NCI-H1694 treated with DMSO at 0.1 percent for 48 hours (cell line): ENCODE data around the gene ZNF609.
"Not testable (repeated sequence)": the region's sequence is repeated elsewhere in the genome, so short reads cannot be mapped to it uniquely, and the experiment has no call there.

Experiments used
- DNase-seq: peaks from one replicate; lab custom pipeline; 2025; lab: John Stamatoyannopoulos, UW

Gene ZNF609

GRCh38 chr15:64455961-64456371, 4.4 kb upstream of the ZNF609 start:
- DNase-seq: no peak

- no peak for DNase-seq
Observed at GRCh38 chr15:64456634-64457108, 3.7 kb upstream of the ZNF609 start.

GRCh38 chr15:64459066-64459781, 1.2 kb upstream of the ZNF609 start:
- no peak for DNase-seq

- peak; percentile 49 for DNase-seq
Observed at GRCh38 chr15:64460724-64461720, 644 bp downstream of the ZNF609 start.

GRCh38 chr15:64461721-64462162, 1.4 kb downstream of the ZNF609 start:
- no peak for DNase-seq

- no peak for DNase-seq
Observed at GRCh38 chr15:64462492-64462891, 2.1 kb downstream of the ZNF609 start.

GRCh38 chr15:64464276-64465005, 4.1 kb downstream of the ZNF609 start:
- DNase-seq: no peak

GRCh38 chr15:64466408-64467141, 6.2 kb downstream of the ZNF609 start:
- DNase-seq: no peak

- DNase-seq: no peak
Observed at GRCh38 chr15:64472161-64472560, 11.8 kb downstream of the ZNF609 start.

- no peak for DNase-seq
Observed at GRCh38 chr15:64474846-64475245, 14.5 kb downstream of the ZNF609 start.

- no peak for DNase-seq
Observed at GRCh38 chr15:64476550-64476949, 16.2 kb downstream of the ZNF609 start.

- DNase-seq: no peak
Observed at GRCh38 chr15:64478863-64479262, 18.5 kb downstream of the ZNF609 start.

GRCh38 chr15:64480891-64481290, 20.5 kb downstream of the ZNF609 start:
- DNase-seq: no peak

GRCh38 chr15:64483749-64484148, 23.4 kb downstream of the ZNF609 start:
- DNase-seq: no peak

- no peak for DNase-seq
Observed at GRCh38 chr15:64485796-64486195, 25.4 kb downstream of the ZNF609 start.

- DNase-seq: no peak
Observed at GRCh38 chr15:64490598-64491259, 30.4 kb downstream of the ZNF609 start.

- no peak for DNase-seq
Observed at GRCh38 chr15:64493641-64494040, 33.3 kb downstream of the ZNF609 start.

GRCh38 chr15:64495968-64496367, 35.6 kb downstream of the ZNF609 start:
- DNase-seq: not testable (repeated sequence)

GRCh38 chr15:64500695-64501395, 40.5 kb downstream of the ZNF609 start:
- DNase-seq: no peak

- DNase-seq: peak; percentile 87
Observed at GRCh38 chr15:64501396-64501715, 41.0 kb downstream of the ZNF609 start.
